Kidney (tissue), 14 donors: ENCODE results near the gene PTBP1. TPM values are rescaled to one million over a fixed set of nuclear protein-coding genes. Genes with fewer than 3 reads are reported as not detected.

Source experiments
- DNase-seq, 5 donors: peaks; one replicate each; pipeline ENCODE4 v3.0.0-alpha.2; 2013 to 2020
- FAIRE-seq: peaks from 2 replicates; lab custom pipeline; 2012; peaks lifted over from hg19 to GRCh38; lab: Jason Lieb, UNC
- H3K27ac ChIP-seq, 2 donors: one replicate each; pipeline ENCODE4 v1.7.0; 2013; ENCODE audit warnings: low read depth in 2 of 2, low read length in 2 of 2, inconsistent platforms in 1 of 2
- H3K27me3 ChIP-seq: one replicate; pipeline ENCODE4 v1.7.1; 2013; ENCODE audit warnings: low read length, inconsistent platforms; ENCODE audit not compliant: control insufficient read depth, insufficient read depth
- H3K36me3 ChIP-seq, 3 donors: one replicate each; pipeline versions ENCODE4 v1.7.0 to v1.7.1; 2013; ENCODE audit warnings: low read length in 3 of 3, control low read depth in 1 of 3, inconsistent platforms in 1 of 3; ENCODE audit not compliant: insufficient read depth in 3 of 3, control insufficient read depth in 2 of 3
- H3K4me1 ChIP-seq, 3 donors: one replicate each; pipeline versions ENCODE4 v1.7.0 to v1.7.1; 2013; ENCODE audit warnings: low read length in 3 of 3, inconsistent platforms in 1 of 3, low read depth in 1 of 3; ENCODE audit not compliant: control insufficient read depth in 2 of 3, insufficient read depth in 2 of 3
- H3K4me3 ChIP-seq, 3 donors: one replicate each; pipeline versions ENCODE4 v1.7.0 to v1.8.1; 2013; ENCODE audit warnings: low read length in 3 of 3, control low read depth in 1 of 3, inconsistent platforms in 1 of 3
- H3K9ac ChIP-seq, 3 donors: one replicate each; pipeline versions ENCODE4 v1.7.0 to v1.7.1; 2013; ENCODE audit warnings: low read length in 3 of 3, control low read depth in 1 of 3, inconsistent platforms in 1 of 3
- H3K9me3 ChIP-seq, 3 donors: one replicate each; pipeline versions ENCODE4 v1.7.0 to v1.7.1; 2013; ENCODE audit warnings: low read length in 3 of 3, control low read depth in 1 of 3, inconsistent platforms in 1 of 3; ENCODE audit not compliant: control insufficient read depth in 2 of 3, insufficient read depth in 1 of 3
- intact Hi-C: fragments of 100-400 bp; cut with DNase I; formaldehyde crosslinking; loops from one replicate; pipeline ENCODE4 v1.11.1; 2022
- polyA plus RNA-seq: library from polyadenylated mRNA; stranded (reverse); fragments of 350-450 nt; fragmentation: Illumina TruSeq; extraction: RNeasy Lipid Tissue Mini Kit (QIAGEN cat#74804); gene quantifications from one replicate; pipeline ENCODE4 v1.2.3, GENCODE V29; 2014; ENCODE audit warnings: low read depth, low replicate concordance; ENCODE audit not compliant: insufficient read depth
- total RNA-seq: library from RNA; stranded (reverse); fragmentation: NEBNext Ultra II Directional; extraction: Animal tissue kit (Norgen Biotek cat#: 25700); gene quantifications from one replicate; pipeline ENCODE4 v1.2.1, GENCODE V29; 2021
- TF ChIP-seq, protein P1 (sequence below): IDR thresholded peaks from 3 replicates; pipeline ENCODE4 v1.5.1; 2012; ENCODE audit warnings: mild to moderate bottlenecking, moderate library complexity, borderline replicate concordance; ENCODE audit not compliant: insufficient read depth; ENCODE audit errors: extremely low read depth
- donor health status: control.
- donor health status: control.
- donor health status: control.
- donor health status: control.
- donor health status: control.
- donor health status: DM: yes; HTN: yes; CAD: no.
- donor health status: Normal renal cell carcinoma (clear cell type).

The PTBP1 gene
- total and polyA plus RNA-seq, 2 donors from 2014 or later, result 102 to 339 TPM

DNA sequence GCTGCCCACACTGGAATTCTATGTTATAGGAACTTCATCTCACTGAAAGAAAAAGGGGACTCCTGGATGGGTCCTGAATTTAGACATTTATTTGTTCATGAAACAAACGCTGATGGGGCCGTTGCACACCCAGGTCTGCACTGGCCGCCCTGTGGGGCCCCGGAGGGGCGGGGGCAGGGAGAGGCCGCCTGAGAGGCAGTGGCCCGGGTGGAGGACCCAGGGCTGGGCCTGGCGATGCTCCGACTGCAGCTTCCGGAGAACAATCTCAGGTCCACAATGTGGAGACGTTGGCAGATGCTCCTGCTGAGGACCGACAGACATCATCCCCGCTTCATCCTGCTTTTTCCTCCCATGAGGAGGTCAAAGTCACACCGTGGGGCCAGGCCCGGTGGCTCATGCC lies 16.3 kb upstream of the PTBP1 start:
- Histone ChIP-seq H3K27ac (no peak overlapping the region), H3K4me3 (no peak overlapping the region), H3K36me3 (no peaks in the 10 kb centered on the region), H3K4me1 (peaks cover 0 to 16% (median 0%) of the 10 kb centered on the region in 3 donors), H3K9ac (no peak overlapping the region), H3K27me3 (no peaks in the 10 kb centered on the region), H3K9me3 (no peaks in the 10 kb centered on the region)
- FAIRE-seq (no peak), DNase-seq (peak in 1 of 5 donors; percentile 46)
- TF ChIP-seq, protein P1, sequence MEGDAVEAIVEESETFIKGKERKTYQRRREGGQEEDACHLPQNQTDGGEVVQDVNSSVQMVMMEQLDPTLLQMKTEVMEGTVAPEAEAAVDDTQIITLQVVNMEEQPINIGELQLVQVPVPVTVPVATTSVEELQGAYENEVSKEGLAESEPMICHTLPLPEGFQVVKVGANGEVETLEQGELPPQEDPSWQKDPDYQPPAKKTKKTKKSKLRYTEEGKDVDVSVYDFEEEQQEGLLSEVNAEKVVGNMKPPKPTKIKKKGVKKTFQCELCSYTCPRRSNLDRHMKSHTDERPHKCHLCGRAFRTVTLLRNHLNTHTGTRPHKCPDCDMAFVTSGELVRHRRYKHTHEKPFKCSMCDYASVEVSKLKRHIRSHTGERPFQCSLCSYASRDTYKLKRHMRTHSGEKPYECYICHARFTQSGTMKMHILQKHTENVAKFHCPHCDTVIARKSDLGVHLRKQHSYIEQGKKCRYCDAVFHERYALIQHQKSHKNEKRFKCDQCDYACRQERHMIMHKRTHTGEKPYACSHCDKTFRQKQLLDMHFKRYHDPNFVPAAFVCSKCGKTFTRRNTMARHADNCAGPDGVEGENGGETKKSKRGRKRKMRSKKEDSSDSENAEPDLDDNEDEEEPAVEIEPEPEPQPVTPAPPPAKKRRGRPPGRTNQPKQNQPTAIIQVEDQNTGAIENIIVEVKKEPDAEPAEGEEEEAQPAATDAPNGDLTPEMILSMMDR, result no peak
- intact Hi-C loops, result no loop called here

GRCh38 chr19:781800-782184 lies 15.5 kb upstream of the PTBP1 start:
- intact Hi-C loops, result no loop called here
- Histone ChIP-seq H3K9me3 (no peaks in the 10 kb centered on the region), H3K4me1 (peaks cover 0 to 16% (median 0%) of the 10 kb centered on the region in 3 donors), H3K27ac (peak overlapping the region; percentile 71 to 84), H3K27me3 (no peaks in the 10 kb centered on the region), H3K4me3 (peak overlapping the region in 1 of 3 donors; percentile 60), H3K36me3 (no peaks in the 10 kb centered on the region), H3K9ac (peak overlapping the region in 1 of 3 donors; percentile 69)
- peak in 1 of 5 donors; percentile 44 for DNase-seq
- TF ChIP-seq, protein P1, result no peak
- FAIRE-seq, result no peak

GRCh38 chr19:782185-782877 lies 14.9 kb upstream of the PTBP1 start:
- TF ChIP-seq, protein P1, result no peak
- no peaks in the 10 kb centered on the region for H3K9me3 ChIP-seq
- peak overlapping the region; percentile 71 to 84 for H3K27ac ChIP-seq
- H3K36me3 ChIP-seq, result no peaks in the 10 kb centered on the region
- FAIRE-seq, result no peak
- no peaks in the 10 kb centered on the region for H3K27me3 ChIP-seq
- peaks cover 0 to 16% (median 0%) of the 10 kb centered on the region in 3 donors for H3K4me1 ChIP-seq
- H3K4me3 ChIP-seq, result peak overlapping the region; percentile 26 to 60 (median 37)
- peak overlapping the region in 2 of 3 donors; percentile 33 to 69 for H3K9ac ChIP-seq
- intact Hi-C loops, result no loop called here
- peak in 4 of 5 donors; percentile 61 to 88 (median 81) for DNase-seq
